DND-41 (cell line): Measurements from ENCODE around the gene ARHGAP5.
"Not testable (repeated sequence)": the region's sequence is repeated elsewhere in the genome, so short reads cannot be mapped to it uniquely, and the experiment has no call there.

Source experiments
- ATAC-seq: fragments of 200-7000 bp; cut with Tn5 transposase; 3 replicates; pipeline ENCODE4 v1.9.1; 2021; ENCODE audit warnings: low read depth; ENCODE audit not compliant: insufficient read depth
- DNase-seq: peaks from one replicate; pipeline ENCODE4 v3.0.0-alpha.2; 2020
- H2AFZ ChIP-seq: 2 replicates; pipeline ENCODE4 v1.6.0; 2012; ENCODE audit warnings: low read depth, low read length
- H3K27ac ChIP-seq: 2 replicates; pipeline ENCODE4 v1.5.1; 2012; ENCODE audit warnings: low read length, inconsistent platforms
- H3K27me3 ChIP-seq: fragments of 200-600 bp; sonication (generic); 2 replicates; pipeline ENCODE4 v1.6.0; 2012; ENCODE audit warnings: low read length, mild to moderate bottlenecking, inconsistent platforms; ENCODE audit not compliant: insufficient read depth, poor library complexity
- H3K36me3 ChIP-seq: 2 replicates; pipeline ENCODE4 v1.5.1; 2012; ENCODE audit warnings: low read length, inconsistent platforms; ENCODE audit not compliant: insufficient read depth
- H3K4me1 ChIP-seq: 2 replicates; pipeline ENCODE4 v1.5.1; 2012; ENCODE audit warnings: mild to moderate bottlenecking, low read length; ENCODE audit not compliant: insufficient read depth
- H3K4me2 ChIP-seq: 2 replicates; pipeline ENCODE4 v1.6.0; 2012; ENCODE audit warnings: mild to moderate bottlenecking, moderate library complexity, low read length, inconsistent platforms; ENCODE audit not compliant: insufficient read depth
- H3K4me3 ChIP-seq, 2 experiments: fragments of 200-600 bp in 1 of 2; shearing (Covaris generic) in 1 of 2; 2 replicates each; pipeline ENCODE4 v1.5.1; 2012 to 2016; ENCODE audit warnings: inconsistent platforms in 2 of 2, low read length in 2 of 2, mild to moderate bottlenecking in 2 of 2, low read depth in 1 of 2, moderate library complexity in 1 of 2
- H3K79me2 ChIP-seq: 2 replicates; pipeline ENCODE4 v1.6.0; 2012; ENCODE audit warnings: low read length, inconsistent platforms; ENCODE audit not compliant: insufficient read depth
- H3K9ac ChIP-seq: 2 replicates; pipeline ENCODE4 v1.6.0; 2012; ENCODE audit warnings: low read depth, mild to moderate bottlenecking, inconsistent platforms, low read length, moderate library complexity
- H3K9me3 ChIP-seq: 2 replicates; pipeline ENCODE4 v1.5.1; 2012; ENCODE audit warnings: low read length, moderate library complexity, mild to moderate bottlenecking, inconsistent platforms; ENCODE audit not compliant: insufficient read depth, severe bottlenecking
- H4K20me1 ChIP-seq: 2 replicates; pipeline ENCODE4 v1.6.0; 2012; ENCODE audit warnings: low read length; ENCODE audit not compliant: insufficient read depth
- EZH2 ChIP-seq: IDR thresholded peaks from 3 replicates; pipeline ENCODE4 v1.6.1; 2012; ENCODE audit warnings: borderline replicate concordance, low read depth, mild to moderate bottlenecking, moderate library complexity, low read length, inconsistent platforms; ENCODE audit not compliant: severe bottlenecking
- TF ChIP-seq, protein P1 (sequence below): IDR thresholded peaks from 2 replicates; pipeline ENCODE4 v1.5.1; 2012; ENCODE audit warnings: borderline replicate concordance, low read length, moderate library complexity, mild to moderate bottlenecking; ENCODE audit not compliant: poor library complexity, severe bottlenecking; ENCODE audit errors: extremely low read depth

Gene ARHGAP5

DNA sequence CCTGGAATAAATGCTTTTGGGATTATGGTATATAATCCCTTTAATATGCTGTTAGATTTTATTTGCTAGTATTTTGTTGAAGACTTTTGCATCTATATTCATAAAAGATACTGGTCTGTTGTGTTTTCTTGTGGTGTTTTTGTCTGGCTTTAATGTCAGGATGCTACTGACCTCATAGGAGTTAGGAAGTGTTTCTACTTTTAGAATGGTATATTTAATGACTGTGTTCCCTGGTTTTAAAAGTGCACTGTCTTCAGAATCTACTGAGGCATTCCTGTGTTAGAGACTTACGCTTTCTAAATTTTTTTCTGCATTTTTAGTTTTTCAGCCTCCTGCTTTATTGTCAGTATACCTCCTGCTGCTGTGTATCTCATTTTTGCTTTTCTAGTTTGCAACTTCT is 51.6 kb downstream of the ARHGAP5 start:
- TF ChIP-seq EZH2: no peak
- TF ChIP-seq, protein P1, sequence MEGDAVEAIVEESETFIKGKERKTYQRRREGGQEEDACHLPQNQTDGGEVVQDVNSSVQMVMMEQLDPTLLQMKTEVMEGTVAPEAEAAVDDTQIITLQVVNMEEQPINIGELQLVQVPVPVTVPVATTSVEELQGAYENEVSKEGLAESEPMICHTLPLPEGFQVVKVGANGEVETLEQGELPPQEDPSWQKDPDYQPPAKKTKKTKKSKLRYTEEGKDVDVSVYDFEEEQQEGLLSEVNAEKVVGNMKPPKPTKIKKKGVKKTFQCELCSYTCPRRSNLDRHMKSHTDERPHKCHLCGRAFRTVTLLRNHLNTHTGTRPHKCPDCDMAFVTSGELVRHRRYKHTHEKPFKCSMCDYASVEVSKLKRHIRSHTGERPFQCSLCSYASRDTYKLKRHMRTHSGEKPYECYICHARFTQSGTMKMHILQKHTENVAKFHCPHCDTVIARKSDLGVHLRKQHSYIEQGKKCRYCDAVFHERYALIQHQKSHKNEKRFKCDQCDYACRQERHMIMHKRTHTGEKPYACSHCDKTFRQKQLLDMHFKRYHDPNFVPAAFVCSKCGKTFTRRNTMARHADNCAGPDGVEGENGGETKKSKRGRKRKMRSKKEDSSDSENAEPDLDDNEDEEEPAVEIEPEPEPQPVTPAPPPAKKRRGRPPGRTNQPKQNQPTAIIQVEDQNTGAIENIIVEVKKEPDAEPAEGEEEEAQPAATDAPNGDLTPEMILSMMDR: no peak
- DNase-seq: no peak
- no peak overlapping the region for H3K27ac ChIP-seq
- H4K20me1 ChIP-seq: no peaks in the 10 kb centered on the region
- no peak overlapping the region for H3K4me3 ChIP-seq
- H3K79me2 ChIP-seq: peaks cover 44% of the 10 kb centered on the region
- no peak for ATAC-seq
- no peaks in the 10 kb centered on the region for H3K27me3 ChIP-seq
- H3K9ac ChIP-seq: no peak overlapping the region
- H3K4me2 ChIP-seq: no peak overlapping the region
- no peak overlapping the region for H2AFZ ChIP-seq
- H3K9me3 ChIP-seq: peaks cover 31% of the 10 kb centered on the region
- peaks cover 55% of the 10 kb centered on the region for H3K36me3 ChIP-seq
- H3K4me1 ChIP-seq: no peaks in the 10 kb centered on the region

DNA sequence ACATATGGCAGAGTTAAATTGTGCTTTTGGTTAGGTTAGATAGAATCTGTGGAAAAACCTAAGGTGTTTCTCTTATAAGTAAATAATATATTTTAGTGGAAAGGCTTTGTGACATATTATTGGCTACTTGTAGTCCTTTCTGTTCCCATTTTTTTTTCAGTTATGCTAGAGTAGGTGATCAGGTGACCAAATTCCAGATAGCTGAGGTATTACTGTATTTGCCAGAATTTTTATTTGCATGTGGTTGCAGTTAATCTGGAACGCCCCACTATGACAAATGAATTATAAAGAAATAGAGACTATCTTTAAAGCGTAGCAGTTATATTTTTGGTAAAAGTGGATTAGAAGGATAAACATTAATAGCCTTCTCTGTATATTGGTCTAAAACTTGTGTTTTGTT is 52.0 kb downstream of the ARHGAP5 start:
- H3K4me2 ChIP-seq: no peak overlapping the region
- no peak overlapping the region for H3K9ac ChIP-seq
- H3K4me1 ChIP-seq: no peaks in the 10 kb centered on the region
- TF ChIP-seq EZH2: no peak
- TF ChIP-seq, protein P1: no peak
- peaks cover 50% of the 10 kb centered on the region for H3K36me3 ChIP-seq
- H3K27ac ChIP-seq: no peak overlapping the region
- H3K27me3 ChIP-seq: no peaks in the 10 kb centered on the region
- no peaks in the 10 kb centered on the region for H4K20me1 ChIP-seq
- H3K4me3 ChIP-seq: no peak overlapping the region
- ATAC-seq (no peak), DNase-seq (no peak)
- peaks cover 42% of the 10 kb centered on the region for H3K79me2 ChIP-seq
- peaks cover 31% of the 10 kb centered on the region for H3K9me3 ChIP-seq
- no peak overlapping the region for H2AFZ ChIP-seq

DNA sequence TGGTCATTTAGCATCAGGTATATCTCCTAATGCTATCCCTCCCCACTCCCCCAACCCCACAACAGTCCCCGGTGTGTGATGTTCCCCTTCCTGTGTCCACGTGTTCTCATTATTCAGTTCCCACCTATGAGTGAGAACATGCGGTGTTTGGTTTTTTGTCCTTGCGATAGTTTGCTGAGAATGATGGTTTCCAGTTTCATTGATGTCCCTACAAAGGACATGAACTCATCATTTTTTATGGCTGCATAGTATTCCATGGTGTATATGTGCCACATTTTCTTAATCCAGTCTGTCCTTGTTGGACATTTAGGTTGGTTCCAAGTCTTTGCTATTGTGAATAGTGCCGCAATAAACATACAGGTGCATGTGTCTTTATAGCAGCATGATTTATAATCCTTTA is 54.6 kb downstream of the ARHGAP5 start:
- Histone ChIP-seq H3K79me2 (peaks cover 26% of the 10 kb centered on the region), H3K9me3 (peaks cover 26% of the 10 kb centered on the region)
- not testable (repeated sequence) for H3K9ac ChIP-seq

DNA sequence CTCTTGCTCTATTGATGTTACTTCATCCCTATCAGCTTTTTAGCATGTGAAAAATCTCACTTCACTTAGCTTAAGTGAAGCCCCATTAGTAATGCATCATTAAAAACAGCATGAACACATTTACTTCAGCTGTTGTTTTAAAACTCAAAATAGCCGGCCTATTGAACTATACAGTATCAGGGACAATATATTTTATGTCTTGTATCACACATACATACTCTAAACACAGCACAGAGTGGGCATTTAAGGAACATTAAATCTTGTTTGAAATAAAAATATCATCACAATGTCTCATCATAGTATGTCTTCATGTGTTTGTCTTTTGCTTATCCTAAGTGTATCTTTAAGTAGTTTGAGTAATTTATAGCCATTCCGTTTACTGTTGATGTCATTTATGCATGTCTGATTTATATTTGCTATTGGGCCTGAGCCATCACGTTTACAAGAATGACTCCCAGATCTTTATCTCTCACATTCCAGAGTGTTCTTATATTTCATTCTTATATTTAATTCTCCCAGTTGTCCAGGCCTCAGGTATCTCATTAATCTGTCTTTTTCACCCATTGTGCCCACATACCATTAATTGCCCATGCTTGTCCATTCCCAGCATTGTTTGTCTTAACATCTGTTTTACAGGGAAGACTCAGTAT is 57.5 kb downstream of the ARHGAP5 start:
- H3K9me3 ChIP-seq: peaks cover 23% of the 10 kb centered on the region
- ATAC-seq: no peak
- peaks cover 46% of the 10 kb centered on the region for H3K36me3 ChIP-seq
- H3K79me2 ChIP-seq: peaks cover 32% of the 10 kb centered on the region
- TF ChIP-seq EZH2: no peak
- TF ChIP-seq, protein P1: no peak
- H3K27me3 ChIP-seq: no peaks in the 10 kb centered on the region
- H3K27ac ChIP-seq: no peak overlapping the region
- no peak overlapping the region for H3K4me2 ChIP-seq
- no peak overlapping the region for H3K9ac ChIP-seq
- no peak overlapping the region for H3K4me3 ChIP-seq
- H2AFZ ChIP-seq: no peak overlapping the region
- H3K4me1 ChIP-seq: no peaks in the 10 kb centered on the region
- H4K20me1 ChIP-seq: no peaks in the 10 kb centered on the region
- DNase-seq: no peak

More for the DNA sequence above, 54.6 kb downstream of the ARHGAP5 start:
- H3K36me3 ChIP-seq: peaks cover 46% of the 10 kb centered on the region
- H3K4me1 ChIP-seq, H3K27me3 ChIP-seq, H3K4me3 ChIP-seq, H4K20me1 ChIP-seq, H3K27ac ChIP-seq, H3K4me2 ChIP-seq, H2AFZ ChIP-seq, ATAC-seq, DNase-seq: not testable (repeated sequence)
